ENCODE data around the gene RAB39A. TPM values are rescaled to one million over a fixed set of nuclear protein-coding genes. Genes with fewer than 3 reads are reported as not detected.

Gene RAB39A
- total RNA-seq, 4 donors from 2014 or later: 0.31 to 1.3 (median 0.99) TPM

- TF ChIP-seq, protein P1, sequence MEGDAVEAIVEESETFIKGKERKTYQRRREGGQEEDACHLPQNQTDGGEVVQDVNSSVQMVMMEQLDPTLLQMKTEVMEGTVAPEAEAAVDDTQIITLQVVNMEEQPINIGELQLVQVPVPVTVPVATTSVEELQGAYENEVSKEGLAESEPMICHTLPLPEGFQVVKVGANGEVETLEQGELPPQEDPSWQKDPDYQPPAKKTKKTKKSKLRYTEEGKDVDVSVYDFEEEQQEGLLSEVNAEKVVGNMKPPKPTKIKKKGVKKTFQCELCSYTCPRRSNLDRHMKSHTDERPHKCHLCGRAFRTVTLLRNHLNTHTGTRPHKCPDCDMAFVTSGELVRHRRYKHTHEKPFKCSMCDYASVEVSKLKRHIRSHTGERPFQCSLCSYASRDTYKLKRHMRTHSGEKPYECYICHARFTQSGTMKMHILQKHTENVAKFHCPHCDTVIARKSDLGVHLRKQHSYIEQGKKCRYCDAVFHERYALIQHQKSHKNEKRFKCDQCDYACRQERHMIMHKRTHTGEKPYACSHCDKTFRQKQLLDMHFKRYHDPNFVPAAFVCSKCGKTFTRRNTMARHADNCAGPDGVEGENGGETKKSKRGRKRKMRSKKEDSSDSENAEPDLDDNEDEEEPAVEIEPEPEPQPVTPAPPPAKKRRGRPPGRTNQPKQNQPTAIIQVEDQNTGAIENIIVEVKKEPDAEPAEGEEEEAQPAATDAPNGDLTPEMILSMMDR (IDR thresholded peaks at IDR 0.05): no peak
- TF ChIP-seq POLR2AphosphoS5 (IDR thresholded peaks at IDR 0.05) (no peak), POLR2A (IDR thresholded peaks at IDR 0.05) (no peak), EP300 (IDR thresholded peaks at IDR 0.05) (no peak)
- H3K4me3 ChIP-seq: peak overlapping the region in 1 of 2 donors; percentile 50
- H3K9me3 ChIP-seq: no peaks in the 10 kb centered on the region
- H3K27ac ChIP-seq: no peak overlapping the region
- WGBS, 2 donors (ENCODE audit: low coverage in 1 of 2): 80% methylated on average over 5 of the region's 5 CpGs; no CpG with 5 or more reads in 1 of the 2 donors
- H3K27me3 ChIP-seq: peaks cover 57% of the 10 kb centered on the region
- ATAC-seq: no peak
- H3K36me3 ChIP-seq: no peaks in the 10 kb centered on the region
- H3K4me1 ChIP-seq: peaks cover 0 to 16% (median 5%) of the 10 kb centered on the region in 3 donors
Observed at GRCh38 chr11:107927559-107927958, 689 bp upstream of the RAB39A start.

GRCh38 chr11:107928767-107929507, 689 bp downstream of the RAB39A start:
- WGBS, 2 donors (ENCODE audit: low coverage in 1 of 2): 0 to 2% methylated on average over 13 to 21 of the region's 41 CpGs

GRCh38 chr11:107929611-107930200, 1.5 kb downstream of the RAB39A start:
- WGBS, 2 donors (ENCODE audit: low coverage in 1 of 2): 32 to 34% methylated on average over 8 to 10 of the region's 10 CpGs
- no peak for ATAC-seq
- Histone ChIP-seq H3K4me3 (peak overlapping the region in 1 of 2 donors; percentile 50), H3K4me1 (peaks cover 0 to 16% (median 5%) of the 10 kb centered on the region in 3 donors), H3K27me3 (peaks cover 67% of the 10 kb centered on the region), H3K27ac (no peak overlapping the region), H3K9me3 (no peaks in the 10 kb centered on the region), H3K36me3 (no peaks in the 10 kb centered on the region)
- TF ChIP-seq, protein P1 (IDR thresholded peaks at IDR 0.05): no peak
- no peak for TF ChIP-seq POLR2A (IDR thresholded peaks at IDR 0.05)
- TF ChIP-seq EP300 (IDR thresholded peaks at IDR 0.05): no peak
- no peak for TF ChIP-seq POLR2AphosphoS5 (IDR thresholded peaks at IDR 0.05)

More at GRCh38 chr11:107928767-107929507, 689 bp downstream of the RAB39A start:
- H3K4me1 ChIP-seq: peaks cover 0 to 16% (median 5%) of the 10 kb centered on the region in 3 donors
- TF ChIP-seq POLR2A (IDR thresholded peaks at IDR 0.05): no peak
- TF ChIP-seq, protein P1 (IDR thresholded peaks at IDR 0.05): no peak
- TF ChIP-seq POLR2AphosphoS5 (IDR thresholded peaks at IDR 0.05): no peak
- TF ChIP-seq EP300 (IDR thresholded peaks at IDR 0.05): no peak
- no peaks in the 10 kb centered on the region for H3K36me3 ChIP-seq
- peak overlapping the region; percentile 9 to 50 for H3K4me3 ChIP-seq
- no peaks in the 10 kb centered on the region for H3K9me3 ChIP-seq
- ATAC-seq: peak; percentile 48
- peaks cover 60% of the 10 kb centered on the region for H3K27me3 ChIP-seq
- H3K27ac ChIP-seq: peak overlapping the region in 2 of 4 donors; percentile 14 to 45

DNA sequence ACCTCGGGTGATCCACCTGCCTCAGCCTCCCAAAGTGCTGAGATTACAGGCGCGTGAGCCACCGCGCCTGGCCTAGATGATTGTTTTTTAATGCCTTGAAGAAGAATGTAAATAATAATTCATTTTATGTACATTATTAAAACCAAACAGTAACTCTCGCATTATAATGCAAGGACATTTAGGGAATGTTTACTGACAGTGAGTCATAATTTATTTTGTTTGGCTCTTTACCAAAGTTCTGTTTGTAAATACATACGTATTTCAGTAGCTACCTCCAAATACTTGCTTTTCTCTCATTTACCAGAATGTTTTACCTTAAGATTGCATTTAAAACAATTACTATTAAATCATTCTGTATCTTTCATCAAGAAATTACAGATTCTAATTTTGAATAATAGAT, 3.0 kb downstream of the RAB39A start:
- TF ChIP-seq EP300 (IDR thresholded peaks at IDR 0.05) (no peak), POLR2AphosphoS5 (IDR thresholded peaks at IDR 0.05) (no peak), POLR2A (IDR thresholded peaks at IDR 0.05) (no peak)
- TF ChIP-seq, protein P1 (IDR thresholded peaks at IDR 0.05): no peak
- Histone ChIP-seq H3K36me3 (no peaks in the 10 kb centered on the region), H3K27ac (no peak overlapping the region), H3K4me3 (no peak overlapping the region), H3K4me1 (peaks cover 0 to 16% (median 5%) of the 10 kb centered on the region in 3 donors), H3K9me3 (no peaks in the 10 kb centered on the region), H3K27me3 (peaks cover 67% of the 10 kb centered on the region)
- 78 to 83% methylated on average over 7 of the region's 7 CpGs for WGBS, 2 donors (ENCODE audit: low coverage in 1 of 2)
- ATAC-seq: no peak
